Colonic mucosa (tissue), 4 donors: ENCODE measurements around the gene SMDT1. TPM values are rescaled to one million over a fixed set of nuclear protein-coding genes. Genes with fewer than 3 reads are reported as not detected.

Experiments used
- DNase-seq: peaks from one replicate; pipeline ENCODE4 v3.0.0-alpha.2; 2020
- H3K27ac ChIP-seq: fragments of 200-600 bp; one replicate; pipeline ENCODE4 v1.8.0; 2021
- H3K27me3 ChIP-seq: fragments of 200-600 bp; one replicate; pipeline ENCODE4 v1.8.0; 2021
- H3K36me3 ChIP-seq: fragments of 200-600 bp; one replicate; pipeline ENCODE4 v1.8.0; 2021
- H3K4me1 ChIP-seq: fragments of 200-600 bp; one replicate; pipeline ENCODE4 v1.8.0; 2021; ENCODE audit warnings: mild to moderate bottlenecking
- H3K4me3 ChIP-seq: fragments of 200-600 bp; one replicate; pipeline ENCODE4 v1.8.0; 2021
- H3K9ac ChIP-seq, 2 donors: one replicate each; pipeline ENCODE4 v1.7.0; 2013; ENCODE audit warnings: control low read depth in 2 of 2, low read depth in 2 of 2, low read length in 2 of 2
- H3K9me3 ChIP-seq: fragments of 200-600 bp; one replicate; pipeline ENCODE4 v1.8.0; 2021
- CTCF ChIP-seq: fragments of 200-600 bp; IDR thresholded peaks from one replicate; pipeline ENCODE4 v1.8.0; 2022; ENCODE audit warnings: antibody characterized with exemption, mild to moderate bottlenecking
- intact Hi-C: fragments of 100-400 bp; cut with DNase I; formaldehyde crosslinking; loops from one replicate; pipeline ENCODE4 v1.14.1; 2022
- total RNA-seq, 2 donors: library from RNA; stranded (reverse); fragmentation: NEBNext Ultra II Directional in 1 of 2; extraction: Animal tissue kit (Norgen Biotek cat#: 25700) in 1 of 2; gene quantifications; one replicate each; pipeline ENCODE4 v1.2.1, GENCODE V29; 2021
- donor health status: healthy.
- donor health status: DM: no; HTN: no; CAD: no.
- donor health status: DM: no; HTN: no; CAD: no.

The SMDT1 gene, protein sequence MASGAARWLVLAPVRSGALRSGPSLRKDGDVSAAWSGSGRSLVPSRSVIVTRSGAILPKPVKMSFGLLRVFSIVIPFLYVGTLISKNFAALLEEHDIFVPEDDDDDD
- total RNA-seq, result 100 to 1,000 TPM; 125 to 135 TPM

GRCh38 chr22:42079319-42080251, at the start of gene SMDT1:
Gene SMDT1, plus strand, starts transcription at chr22:42079700. Its CDS starts 69 bp downstream, at chr22:42079769.
- peak; percentile 100 for DNase-seq
- H3K9me3 ChIP-seq, result no peaks in the 10 kb centered on the region
- peaks cover 7% of the 10 kb centered on the region for H3K4me1 ChIP-seq
- H3K4me3 ChIP-seq, result peak within 1 kb of the TSS; percentile 65
- intact Hi-C loops, result no loop called here
- H3K27me3 ChIP-seq, result no peaks in the 10 kb centered on the region
- peak within 1 kb of the TSS; percentile 96 to 99 for H3K9ac ChIP-seq
- H3K36me3 ChIP-seq, result peaks cover 6% of the 10 kb centered on the region
- no peak for TF ChIP-seq CTCF
- H3K27ac ChIP-seq, result peak within 1 kb of the TSS; percentile 94

- no peak for DNase-seq
Observed at GRCh38 chr22:42033263-42034181, 46.0 kb upstream of the SMDT1 start.

DNA sequence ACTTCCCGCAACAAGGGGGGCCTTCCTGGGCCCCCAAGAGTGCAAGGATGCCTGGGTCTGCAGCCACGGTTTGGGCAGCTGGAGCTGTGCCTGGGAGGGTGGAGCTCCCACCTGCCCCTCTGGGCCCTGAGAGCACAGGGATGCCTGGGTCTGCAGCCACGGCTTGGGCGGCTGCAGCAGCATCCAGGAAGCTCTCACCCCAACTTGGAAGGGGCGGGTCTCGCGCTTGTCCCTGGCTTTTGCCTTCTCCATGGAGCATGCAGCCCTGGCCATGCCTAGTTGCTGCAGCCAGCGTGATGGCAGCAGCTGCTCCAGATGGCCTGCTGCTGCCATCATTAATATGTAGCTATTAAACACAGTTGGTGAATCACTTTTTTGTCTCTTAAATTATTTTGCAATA, 44.2 kb upstream of the SMDT1 start:
- intact Hi-C loops, result no loop called here
- TF ChIP-seq CTCF, result no peak
- DNase-seq, result no peak
- Histone ChIP-seq H3K27ac (no peak overlapping the region), H3K9ac (no peak overlapping the region), H3K4me1 (no peaks in the 10 kb centered on the region), H3K27me3 (no peaks in the 10 kb centered on the region), H3K9me3 (no peaks in the 10 kb centered on the region), H3K36me3 (no peaks in the 10 kb centered on the region), H3K4me3 (no peak overlapping the region)

More at GRCh38 chr22:42033263-42034181, 46.0 kb upstream of the SMDT1 start:
- Histone ChIP-seq H3K4me3 (no peak overlapping the region), H3K9me3 (no peaks in the 10 kb centered on the region), H3K27me3 (no peaks in the 10 kb centered on the region), H3K9ac (no peak overlapping the region), H3K4me1 (no peaks in the 10 kb centered on the region), H3K36me3 (no peaks in the 10 kb centered on the region), H3K27ac (no peak overlapping the region)
- intact Hi-C loops, result no loop called here
- no peak for TF ChIP-seq CTCF

DNA sequence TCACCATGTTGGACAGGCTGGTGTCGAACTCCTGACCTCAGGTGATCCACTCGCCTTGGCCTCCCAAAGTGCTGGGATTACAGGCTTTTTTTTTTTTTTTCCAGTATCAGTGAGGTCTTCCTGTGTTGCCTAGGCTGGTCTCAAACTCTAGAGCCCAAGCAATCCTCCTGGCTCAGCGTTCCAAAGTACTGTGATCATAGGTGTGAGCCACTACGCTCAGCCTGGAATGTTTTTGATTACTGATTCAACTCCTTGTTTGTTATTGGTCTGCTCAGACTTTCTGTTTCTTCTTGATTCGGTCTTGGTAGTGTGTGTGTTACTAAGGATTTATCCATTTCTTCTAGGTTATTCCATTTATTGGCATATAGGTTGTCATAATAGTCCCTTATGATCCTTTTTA, 40.2 kb upstream of the SMDT1 start:
- H3K9ac ChIP-seq, result no peak overlapping the region
- H3K27me3 ChIP-seq, result no peaks in the 10 kb centered on the region
- H3K36me3 ChIP-seq, result no peaks in the 10 kb centered on the region
- H3K4me3 ChIP-seq, result no peak overlapping the region
- DNase-seq, result no peak
- H3K4me1 ChIP-seq, result no peaks in the 10 kb centered on the region
- H3K9me3 ChIP-seq, result no peaks in the 10 kb centered on the region
- no peak overlapping the region for H3K27ac ChIP-seq
- intact Hi-C loops, result no loop called here
- TF ChIP-seq CTCF, result no peak

- Histone ChIP-seq H3K4me1 (no peaks in the 10 kb centered on the region), H3K27me3 (no peaks in the 10 kb centered on the region), H3K27ac (no peak overlapping the region), H3K9me3 (no peaks in the 10 kb centered on the region), H3K9ac (no peak overlapping the region), H3K36me3 (no peaks in the 10 kb centered on the region), H3K4me3 (no peak overlapping the region)
- no peak for TF ChIP-seq CTCF
- DNase-seq, result no peak
- intact Hi-C loops, result no loop called here
Observed at GRCh38 chr22:42041784-42042183, 37.7 kb upstream of the SMDT1 start.
